ENCODE data around the gene DUSP12. TPM values are rescaled to one million over a fixed set of nuclear protein-coding genes. Genes with fewer than 3 reads are reported as not detected.

DUSP12 gene
- total RNA-seq, 1 experiment from 2014 or later = 29.4 TPM

DNA sequence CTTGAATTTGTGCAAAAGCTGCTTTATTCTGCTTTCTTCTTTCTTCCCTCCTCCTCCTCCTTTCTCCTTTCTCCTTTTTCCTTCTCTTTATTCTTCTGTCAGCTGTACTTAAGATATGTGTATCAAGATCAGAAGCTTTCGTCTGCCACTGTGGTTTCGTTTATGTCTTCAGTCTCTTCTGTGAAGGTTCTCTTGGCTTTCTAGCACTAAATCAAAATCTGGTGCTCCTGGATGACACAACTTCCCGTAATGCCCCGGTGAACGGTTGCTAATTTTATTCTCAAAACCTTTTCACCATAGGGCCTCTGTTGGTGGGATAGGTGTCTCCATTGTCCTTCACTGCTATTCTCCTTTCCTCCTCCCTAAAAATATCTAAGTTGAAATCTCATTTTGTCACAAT, 21.6 kb downstream of the DUSP12 start (continued):
- TF ChIP-seq CTCF (IDR thresholded peaks at IDR 0.05) = no peak
- no peak for TF ChIP-seq ZNF121 (CRISPR knock-in tag; IDR thresholded peaks at IDR 0.05)

- no peaks in the 10 kb centered on the region for H3K36me3 Mint-ChIP-seq
- ChIA-PET POLR2A (interaction anchor here (0.6 kb wide), 1 partner anchor 214 kb away, joined by 3 read pairs; no protein-coding TSS in a partner anchor), CTCF (no interaction called here)
- H3K4me1 Mint-ChIP-seq = peaks cover 1% of the 10 kb centered on the region; the same call in 1 of the 2 replicates
- DNase-seq (ENCODE audit: low spot score) (no peak), ATAC-seq (no peak)
- TF ChIP-seq AR (CRISPR knock-in tag; IDR thresholded peaks at IDR 0.05) (no peak), FOXK1 (CRISPR knock-in tag; IDR thresholded peaks at IDR 0.05) (no peak), ESRRA (CRISPR knock-in tag; IDR thresholded peaks at IDR 0.05; ENCODE audit: borderline replicate concordance) (no peak), HMGA2 (CRISPR knock-in tag; IDR thresholded peaks at IDR 0.05) (no peak)
- no peak overlapping the region for H3K27ac Mint-ChIP-seq
- no peak overlapping the region for H3K4me3 Mint-ChIP-seq
- H3K9me3 Mint-ChIP-seq = no peaks in the 10 kb centered on the region
- H3K27me3 Mint-ChIP-seq (ENCODE audit: low read depth) = no peaks in the 10 kb centered on the region
Measured at GRCh38 chr1:161771973-161772372, 22.4 kb downstream of the DUSP12 start.

- no peaks in the 10 kb centered on the region for H3K27me3 Mint-ChIP-seq (ENCODE audit: low read depth)
- TF ChIP-seq FOXP4 (CRISPR knock-in tag; IDR thresholded peaks at IDR 0.05) = no peak
- no peak for TF ChIP-seq ZNF281 (CRISPR knock-in tag; IDR thresholded peaks at IDR 0.05)
- no peak for TF ChIP-seq E2F5 (CRISPR knock-in tag; IDR thresholded peaks at IDR 0.05)
- TF ChIP-seq, protein P1, sequence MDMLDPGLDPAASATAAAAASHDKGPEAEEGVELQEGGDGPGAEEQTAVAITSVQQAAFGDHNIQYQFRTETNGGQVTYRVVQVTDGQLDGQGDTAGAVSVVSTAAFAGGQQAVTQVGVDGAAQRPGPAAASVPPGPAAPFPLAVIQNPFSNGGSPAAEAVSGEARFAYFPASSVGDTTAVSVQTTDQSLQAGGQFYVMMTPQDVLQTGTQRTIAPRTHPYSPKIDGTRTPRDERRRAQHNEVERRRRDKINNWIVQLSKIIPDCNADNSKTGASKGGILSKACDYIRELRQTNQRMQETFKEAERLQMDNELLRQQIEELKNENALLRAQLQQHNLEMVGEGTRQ (CRISPR knock-in tag; IDR thresholded peaks at IDR 0.05) = no peak
- TF ChIP-seq AFF4 (CRISPR knock-in tag; IDR thresholded peaks at IDR 0.05; ENCODE audit: borderline replicate concordance) = no peak
- no peak for TF ChIP-seq ERG (CRISPR knock-in tag; IDR thresholded peaks at IDR 0.05)
- no peak for DNase-seq (ENCODE audit: low spot score)
- no peak overlapping the region for H3K27ac Mint-ChIP-seq
- no peak for ATAC-seq
- CTCF ChIA-PET = no interaction called here
- POLR2A ChIA-PET = no interaction called here
- H3K9me3 Mint-ChIP-seq = no peaks in the 10 kb centered on the region
- no peaks in the 10 kb centered on the region for H3K36me3 Mint-ChIP-seq
- no peak overlapping the region for H3K4me3 Mint-ChIP-seq
- no peaks in the 10 kb centered on the region for H3K4me1 Mint-ChIP-seq
Measured at GRCh38 chr1:161772397-161772796, 22.8 kb downstream of the DUSP12 start.
